Measurements from ENCODE around the gene ANKS1B.

- TF ChIP-seq POLR2A (IDR thresholded peaks at IDR 0.05) (no peak), CTCF (IDR thresholded peaks at IDR 0.05) (no peak)
Observed at GRCh38 chr12:99984271-99985128, at the start of gene ANKS1B.
